ENCODE data around the gene PCDHGB3.

- TF ChIP-seq REST (IDR thresholded peaks at IDR 0.05; ENCODE audit: insufficient replicate concordance, low read depth) (no peak), CTCF (IDR thresholded peaks at IDR 0.05; ENCODE audit: insufficient read depth, low read length) (peak; percentile 51), POLR2AphosphoS5 (IDR thresholded peaks at IDR 0.05; ENCODE audit: low read depth) (no peak), SPI1 (IDR thresholded peaks at IDR 0.05; ENCODE audit: borderline replicate concordance, low read depth) (no peak), GABPA (IDR thresholded peaks at IDR 0.05; ENCODE audit: low read depth) (no peak)
These were observed 43.0 kb downstream of the PCDHGB3 start, which contains the start of gene PCDHGA10 for GRCh38 chr5:141412854-141413539.

All from HL-60 (cell line).